Measurements from ENCODE around the gene CEBPG.

DNA sequence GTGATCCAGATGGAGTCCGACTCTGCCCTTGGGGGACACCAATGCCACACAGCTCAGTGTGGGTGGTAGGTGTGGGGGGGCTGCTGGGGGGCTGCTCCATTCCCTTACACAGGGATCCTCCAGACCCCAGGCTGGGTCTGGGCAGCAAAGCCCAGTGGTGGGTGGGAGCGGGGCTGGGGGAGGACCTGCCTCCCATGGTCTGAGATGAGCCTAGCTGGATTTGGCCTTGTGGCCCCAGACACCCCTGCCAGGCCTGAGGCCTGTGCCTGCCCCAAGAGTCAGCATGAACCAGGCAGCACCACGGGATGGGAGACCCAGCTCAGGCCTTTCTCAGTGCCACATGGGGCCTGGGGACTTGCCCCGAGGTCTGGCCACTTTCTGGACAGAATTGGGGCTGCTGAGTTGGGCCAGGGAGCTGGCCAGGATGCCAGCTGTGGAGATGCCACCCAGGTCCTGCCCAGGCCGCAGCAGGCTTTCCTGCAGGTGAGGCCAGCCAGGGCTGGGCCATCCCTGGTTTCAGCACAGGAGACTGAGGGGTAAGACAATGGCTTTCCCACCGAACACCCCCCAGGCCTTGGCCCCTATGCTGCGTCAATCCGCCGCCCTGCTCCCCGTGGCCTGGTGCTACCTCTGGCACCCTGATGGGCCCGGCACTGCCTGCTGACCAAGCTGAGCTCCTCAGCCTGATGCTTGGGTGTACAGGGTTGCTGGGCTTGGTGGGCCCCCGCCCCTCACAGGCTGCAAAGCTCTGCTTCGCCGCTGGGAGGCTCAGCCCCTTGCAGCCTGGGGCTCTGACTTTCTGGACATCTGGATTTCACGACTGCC, 24.2 kb downstream of the CEBPG start:
- TF ChIP-seq, protein P1, sequence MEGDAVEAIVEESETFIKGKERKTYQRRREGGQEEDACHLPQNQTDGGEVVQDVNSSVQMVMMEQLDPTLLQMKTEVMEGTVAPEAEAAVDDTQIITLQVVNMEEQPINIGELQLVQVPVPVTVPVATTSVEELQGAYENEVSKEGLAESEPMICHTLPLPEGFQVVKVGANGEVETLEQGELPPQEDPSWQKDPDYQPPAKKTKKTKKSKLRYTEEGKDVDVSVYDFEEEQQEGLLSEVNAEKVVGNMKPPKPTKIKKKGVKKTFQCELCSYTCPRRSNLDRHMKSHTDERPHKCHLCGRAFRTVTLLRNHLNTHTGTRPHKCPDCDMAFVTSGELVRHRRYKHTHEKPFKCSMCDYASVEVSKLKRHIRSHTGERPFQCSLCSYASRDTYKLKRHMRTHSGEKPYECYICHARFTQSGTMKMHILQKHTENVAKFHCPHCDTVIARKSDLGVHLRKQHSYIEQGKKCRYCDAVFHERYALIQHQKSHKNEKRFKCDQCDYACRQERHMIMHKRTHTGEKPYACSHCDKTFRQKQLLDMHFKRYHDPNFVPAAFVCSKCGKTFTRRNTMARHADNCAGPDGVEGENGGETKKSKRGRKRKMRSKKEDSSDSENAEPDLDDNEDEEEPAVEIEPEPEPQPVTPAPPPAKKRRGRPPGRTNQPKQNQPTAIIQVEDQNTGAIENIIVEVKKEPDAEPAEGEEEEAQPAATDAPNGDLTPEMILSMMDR (IDR thresholded peaks at IDR 0.05): no peak
- TF ChIP-seq POLR2A (IDR thresholded peaks at IDR 0.05) (no peak), EP300 (IDR thresholded peaks at IDR 0.05) (no peak)

Measured in stomach (tissue), 4 donors.